Iris pigment epithelial cell (primary cell): ENCODE measurements around the gene CACNA1C.
"Not testable (repeated sequence)": the region's sequence is repeated elsewhere in the genome, so short reads cannot be mapped to it uniquely, and the experiment has no call there.

ENCODE experiments used
- DNase-seq: peaks from one replicate; pipeline ENCODE4 v3.0.0-alpha.2; 2011; ENCODE audit warnings: low read depth

Gene CACNA1C

GRCh38 chr12:2488131-2488530 lies 435.3 kb downstream of the CACNA1C start:
- DNase-seq: no peak

- no peak for DNase-seq
Measured at GRCh38 chr12:2488596-2488995, 435.8 kb downstream of the CACNA1C start.

- no peak for DNase-seq
Measured at GRCh38 chr12:2489275-2489674, 436.5 kb downstream of the CACNA1C start.

GRCh38 chr12:2490831-2491230 lies 438.0 kb downstream of the CACNA1C start:
- no peak for DNase-seq

GRCh38 chr12:2491349-2491748 lies 438.6 kb downstream of the CACNA1C start:
- not testable (repeated sequence) for DNase-seq

GRCh38 chr12:2492236-2492635 lies 439.4 kb downstream of the CACNA1C start:
- DNase-seq: no peak

GRCh38 chr12:2493086-2493485 lies 440.3 kb downstream of the CACNA1C start:
- DNase-seq: no peak

GRCh38 chr12:2494486-2495192 lies 441.9 kb downstream of the CACNA1C start:
- peak; percentile 30 for DNase-seq

GRCh38 chr12:2495417-2496112 lies 442.8 kb downstream of the CACNA1C start:
- no peak for DNase-seq

GRCh38 chr12:2498964-2499500 lies 446.2 kb downstream of the CACNA1C start:
- DNase-seq: no peak

GRCh38 chr12:2501464-2502191 lies 448.8 kb downstream of the CACNA1C start:
- no peak for DNase-seq

GRCh38 chr12:2503036-2503435 lies 450.2 kb downstream of the CACNA1C start:
- DNase-seq: no peak

GRCh38 chr12:2503762-2504161 lies 451.0 kb downstream of the CACNA1C start:
- no peak for DNase-seq

GRCh38 chr12:2504577-2504976 lies 451.8 kb downstream of the CACNA1C start:
- DNase-seq: no peak

- DNase-seq: no peak
Measured at GRCh38 chr12:2507814-2508213, 455.0 kb downstream of the CACNA1C start.

GRCh38 chr12:2509137-2509536 lies 456.4 kb downstream of the CACNA1C start:
- DNase-seq: no peak

GRCh38 chr12:2510045-2510444 lies 457.3 kb downstream of the CACNA1C start:
- DNase-seq: no peak

GRCh38 chr12:2513141-2514037 lies 460.6 kb downstream of the CACNA1C start:
- no peak for DNase-seq

- DNase-seq: no peak
Measured at GRCh38 chr12:2514038-2514340, 461.2 kb downstream of the CACNA1C start.

- DNase-seq: no peak
Measured at GRCh38 chr12:2520722-2521246, 468.0 kb downstream of the CACNA1C start.

- DNase-seq: no peak
Measured at GRCh38 chr12:2523317-2523716, 470.5 kb downstream of the CACNA1C start.

GRCh38 chr12:2523844-2524243 lies 471.1 kb downstream of the CACNA1C start:
- no peak for DNase-seq
